Right atrium auricular region (tissue), 2 donors: ENCODE data around the gene FITM2. TPM values are rescaled to one million over a fixed set of nuclear protein-coding genes. Genes with fewer than 3 reads are reported as not detected.
A peak's percentile ranks its signal among the peaks of the same experiment; 100 is the strongest.

Source experiments
- DNase-seq: peaks from one replicate; pipeline ENCODE4 v3.0.0-alpha.2; 2019; ENCODE audit warnings: low spot score
- H3K27ac ChIP-seq, 2 donors: fragments of 200-600 bp; sonication (generic); 1 replicate in 1 of 2; 2 replicates in 1 of 2; pipeline ENCODE4 v1.5.1; 2016 to 2019
- H3K27me3 ChIP-seq, 2 donors: fragments of 200-600 bp; sonication (generic); one replicate each; pipeline versions ENCODE4 v1.5.1 to v1.6.0; 2017 to 2019
- H3K36me3 ChIP-seq: fragments of 200-600 bp; sonication (generic); one replicate; pipeline ENCODE4 v1.5.1; 2016
- H3K4me1 ChIP-seq, 2 donors: fragments of 200-600 bp; sonication (generic); one replicate each; pipeline versions ENCODE4 v1.5.1 to v1.6.0; 2017 to 2019
- H3K4me3 ChIP-seq, 2 donors: fragments of 200-600 bp; sonication (generic); 1 replicate in 1 of 2; 2 replicates in 1 of 2; pipeline ENCODE4 v1.5.1; 2017 to 2019; ENCODE audit warnings: mild to moderate bottlenecking in 1 of 2, moderate library complexity in 1 of 2
- H3K9me3 ChIP-seq, 2 donors: fragments of 200-600 bp; sonication (generic); one replicate each; pipeline ENCODE4 v1.5.1; 2019
- total RNA-seq, 2 donors: library from RNA; depleted of rRNA; stranded (reverse); fragments of >200 nt; gene quantifications; one replicate each; pipeline ENCODE4 v1.1.0, GENCODE V29; 2016
- TF ChIP-seq, protein P1 (sequence below), 2 donors: fragments of 200-600 bp; sonication (generic); IDR thresholded peaks; one replicate each; pipeline ENCODE4 v1.5.1; 2019; ENCODE audit warnings: antibody characterized with exemption in 2 of 2

The FITM2 gene
- total RNA-seq: 100 to 1,000 TPM in 1 of 2 donors, 10 to 100 TPM in 1; 87.1 to 143 TPM

- Histone ChIP-seq H3K27me3 (no peaks in the 10 kb centered on the region), H3K4me1 (peaks cover 0 to 43% of the 10 kb centered on the region in 2 donors), H3K36me3 (peaks cover 6% of the 10 kb centered on the region), H3K4me3 (peak within 1 kb of the TSS; percentile 86 to 93), H3K27ac (peak within 1 kb of the TSS; percentile 86 to 88), H3K9me3 (no peaks in the 10 kb centered on the region)
- TF ChIP-seq, protein P1, sequence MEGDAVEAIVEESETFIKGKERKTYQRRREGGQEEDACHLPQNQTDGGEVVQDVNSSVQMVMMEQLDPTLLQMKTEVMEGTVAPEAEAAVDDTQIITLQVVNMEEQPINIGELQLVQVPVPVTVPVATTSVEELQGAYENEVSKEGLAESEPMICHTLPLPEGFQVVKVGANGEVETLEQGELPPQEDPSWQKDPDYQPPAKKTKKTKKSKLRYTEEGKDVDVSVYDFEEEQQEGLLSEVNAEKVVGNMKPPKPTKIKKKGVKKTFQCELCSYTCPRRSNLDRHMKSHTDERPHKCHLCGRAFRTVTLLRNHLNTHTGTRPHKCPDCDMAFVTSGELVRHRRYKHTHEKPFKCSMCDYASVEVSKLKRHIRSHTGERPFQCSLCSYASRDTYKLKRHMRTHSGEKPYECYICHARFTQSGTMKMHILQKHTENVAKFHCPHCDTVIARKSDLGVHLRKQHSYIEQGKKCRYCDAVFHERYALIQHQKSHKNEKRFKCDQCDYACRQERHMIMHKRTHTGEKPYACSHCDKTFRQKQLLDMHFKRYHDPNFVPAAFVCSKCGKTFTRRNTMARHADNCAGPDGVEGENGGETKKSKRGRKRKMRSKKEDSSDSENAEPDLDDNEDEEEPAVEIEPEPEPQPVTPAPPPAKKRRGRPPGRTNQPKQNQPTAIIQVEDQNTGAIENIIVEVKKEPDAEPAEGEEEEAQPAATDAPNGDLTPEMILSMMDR (IDR thresholded peaks at IDR 0.05): peak; percentile 90 to 98
- peak; percentile 98 for DNase-seq
Measured at GRCh38 chr20:44310664-44311639, at the start of gene FITM2. Gene FITM2, minus strand, starts transcription at chr20:44311202. Its CDS starts 54 bp downstream, at chr20:44311148.

DNA sequence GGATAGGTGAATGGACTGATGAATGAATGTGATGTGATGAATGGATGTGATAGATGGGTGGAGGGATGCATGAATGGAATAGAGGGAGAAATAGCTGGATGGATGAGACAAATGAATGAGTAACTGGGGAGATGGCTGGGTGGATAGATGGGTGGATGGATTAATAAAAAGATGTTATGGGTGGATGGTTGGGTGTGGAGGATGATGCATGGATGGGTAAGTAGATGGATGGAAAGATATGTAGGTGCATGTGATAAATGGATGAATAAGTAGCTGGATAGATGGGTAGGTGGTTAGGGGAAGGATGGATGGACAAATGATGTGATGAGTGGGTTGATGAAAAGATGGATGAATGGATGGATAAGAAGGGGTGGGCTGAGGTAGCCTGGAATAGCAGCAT, 49.2 kb upstream of the FITM2 start:
- TF ChIP-seq, protein P1 (IDR thresholded peaks at IDR 0.05): no peak
- no peak for DNase-seq
- Histone ChIP-seq H3K27ac (no peak overlapping the region), H3K4me1 (no peaks in the 10 kb centered on the region), H3K27me3 (no peaks in the 10 kb centered on the region), H3K9me3 (no peaks in the 10 kb centered on the region), H3K36me3 (no peaks in the 10 kb centered on the region), H3K4me3 (no peak overlapping the region)

DNA sequence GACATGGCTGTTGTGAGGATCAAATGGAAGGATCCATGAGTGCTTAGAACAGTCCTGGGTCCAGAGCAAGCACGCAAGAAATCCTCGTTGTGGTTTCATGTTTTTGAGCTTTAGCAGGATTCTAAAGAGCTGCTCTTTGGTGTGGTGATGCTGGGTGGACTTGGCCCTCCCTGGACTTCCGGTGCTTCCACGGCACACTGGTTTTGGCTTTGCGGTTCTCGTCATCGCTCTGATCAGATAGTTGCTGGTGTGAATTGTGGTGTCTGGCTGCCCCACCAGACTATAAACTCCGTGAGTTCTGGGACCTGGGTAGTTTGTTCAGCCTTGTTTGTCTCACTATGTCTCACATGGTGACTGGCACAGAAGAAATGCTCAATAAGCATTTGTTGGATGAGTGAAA, 47.8 kb upstream of the FITM2 start:
- Histone ChIP-seq H3K4me1 (no peaks in the 10 kb centered on the region), H3K36me3 (no peaks in the 10 kb centered on the region), H3K9me3 (no peaks in the 10 kb centered on the region), H3K27ac (no peak overlapping the region), H3K27me3 (no peaks in the 10 kb centered on the region), H3K4me3 (no peak overlapping the region)
- no peak for DNase-seq
- TF ChIP-seq, protein P1 (IDR thresholded peaks at IDR 0.05): no peak

DNA sequence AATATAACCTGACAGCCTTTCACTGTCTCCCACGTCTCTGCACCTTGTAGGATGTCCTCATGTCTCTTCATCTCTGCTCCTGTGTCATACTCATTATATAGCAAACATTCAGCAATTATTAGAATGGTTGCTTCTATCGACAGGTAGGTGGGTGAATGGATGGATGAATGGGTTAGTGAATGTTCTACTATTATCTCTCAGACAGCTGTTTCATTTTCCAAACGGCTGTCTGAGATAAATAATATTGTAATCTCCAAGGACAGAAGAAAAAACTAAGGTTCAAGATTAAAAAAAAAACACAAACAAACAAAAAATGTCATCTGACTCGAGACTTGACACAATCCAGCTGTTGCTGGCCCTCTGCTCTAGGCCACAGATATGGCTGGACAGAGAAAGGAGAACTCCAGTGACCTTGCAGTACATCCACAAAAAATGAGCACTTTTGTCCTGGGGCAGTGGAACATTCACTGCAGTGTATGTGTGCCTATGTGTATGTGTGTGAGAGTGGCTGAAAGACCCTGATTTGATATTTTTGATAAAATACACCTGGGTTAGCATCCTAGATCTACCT, 46.6 kb upstream of the FITM2 start:
- Histone ChIP-seq H3K4me3 (no peak overlapping the region), H3K27ac (no peak overlapping the region), H3K27me3 (no peaks in the 10 kb centered on the region), H3K9me3 (no peaks in the 10 kb centered on the region), H3K4me1 (no peaks in the 10 kb centered on the region), H3K36me3 (no peaks in the 10 kb centered on the region)
- DNase-seq: no peak
- TF ChIP-seq, protein P1 (IDR thresholded peaks at IDR 0.05): no peak

DNA sequence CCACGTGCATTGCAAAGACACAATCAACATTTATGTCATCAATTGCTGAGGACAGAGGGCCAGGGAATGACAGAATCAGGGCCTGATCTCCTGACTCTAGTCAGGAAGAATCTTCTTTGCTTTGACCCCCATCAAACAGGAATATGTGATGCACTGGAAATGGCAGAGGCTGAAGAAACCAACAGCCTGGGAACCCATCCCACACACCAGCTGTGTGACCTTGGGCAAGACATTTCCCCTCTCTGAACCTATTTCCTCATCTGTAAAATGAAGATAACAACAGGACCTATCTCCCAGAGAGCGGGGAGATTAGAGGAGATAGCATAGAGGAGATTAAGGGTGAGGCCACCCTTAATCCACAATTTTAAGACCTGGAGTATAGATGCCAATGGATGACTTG, 46.0 kb upstream of the FITM2 start:
- H3K27me3 ChIP-seq: no peaks in the 10 kb centered on the region
- no peak overlapping the region for H3K4me3 ChIP-seq
- H3K4me1 ChIP-seq: no peaks in the 10 kb centered on the region
- no peak for DNase-seq
- no peak overlapping the region for H3K27ac ChIP-seq
- no peaks in the 10 kb centered on the region for H3K36me3 ChIP-seq
- no peaks in the 10 kb centered on the region for H3K9me3 ChIP-seq
- TF ChIP-seq, protein P1 (IDR thresholded peaks at IDR 0.05): no peak
